Medulla oblongata (tissue), 1 donor: Measurements from ENCODE around the gene OCEL1.
"Not testable (repeated sequence)": the region's sequence is repeated elsewhere in the genome, so short reads cannot be mapped to it uniquely, and the experiment has no call there.

Source experiments
- DNase-seq: peaks from one replicate; pipeline ENCODE4 v3.0.0-alpha.2; 2015; ENCODE audit errors: extremely low spot score

OCEL1 gene

DNA sequence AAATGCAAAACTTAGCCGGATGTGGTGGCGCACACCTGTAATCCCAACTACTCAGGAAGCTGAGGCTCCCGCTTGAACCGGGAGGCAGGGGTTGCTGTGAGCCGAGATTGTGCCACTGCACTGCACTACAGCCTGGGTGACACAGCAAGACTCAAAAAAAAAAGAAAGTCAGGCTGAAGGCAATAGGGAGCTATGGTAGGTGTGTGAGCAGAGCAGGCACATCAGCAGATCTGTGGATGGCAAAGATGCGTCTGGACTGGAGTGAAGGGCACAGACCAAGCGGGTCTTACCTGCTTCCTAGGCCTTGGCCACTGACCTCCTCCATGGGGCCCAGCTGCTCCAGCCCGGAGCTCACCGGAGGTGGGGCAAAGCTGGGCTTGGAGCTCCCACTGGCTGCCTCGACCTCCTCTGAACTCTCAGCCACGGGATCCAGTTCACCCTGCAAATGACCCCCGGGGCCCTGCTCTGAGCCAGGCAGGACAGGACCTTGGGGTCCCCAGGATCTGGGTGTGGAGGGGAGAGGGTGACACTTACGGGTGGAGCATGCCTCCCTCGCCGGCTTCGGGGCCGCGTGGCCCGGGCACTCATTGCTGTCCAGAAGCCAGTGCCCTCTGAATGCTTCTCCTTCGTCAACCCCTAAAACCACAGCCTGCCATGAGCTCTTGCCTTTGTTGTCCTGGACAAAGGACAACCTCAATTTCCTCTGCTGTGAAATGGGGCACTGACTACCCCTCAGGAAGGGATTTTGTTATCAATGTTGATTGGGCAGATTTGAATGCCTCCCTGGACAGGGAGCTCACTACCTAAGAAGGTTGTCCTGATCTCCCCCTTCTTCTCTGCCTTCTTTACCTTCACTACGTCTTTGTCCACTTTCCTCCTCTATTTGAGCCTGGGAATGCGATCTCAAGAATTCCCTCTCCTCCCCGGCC lies 38.0 kb downstream of the OCEL1 start:
- DNase-seq = no peak

DNA sequence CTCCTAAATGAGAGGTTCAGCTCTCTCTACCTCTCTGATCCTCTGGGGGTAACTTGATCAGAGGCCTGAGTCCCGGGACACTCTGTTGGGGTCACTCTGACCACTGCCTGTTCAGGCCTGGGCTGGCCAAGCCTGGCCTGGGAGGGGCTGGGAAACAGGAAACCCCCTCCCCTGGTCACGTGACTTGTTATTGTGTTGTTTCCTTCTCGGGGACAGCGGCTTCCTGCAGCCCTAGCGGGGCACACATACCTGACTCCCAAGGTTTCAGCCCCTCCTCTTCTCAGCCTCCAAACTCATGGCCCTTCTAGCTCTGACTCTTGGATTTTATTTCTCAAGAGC lies 38.6 kb downstream of the OCEL1 start, which contains the start of gene USHBP1:
Gene USHBP1, minus strand, starts transcription at position 105 of the 339 bp plus-strand sequence. CDS start 446 bp downstream, outside the sequence.
- DNase-seq = no peak

DNA sequence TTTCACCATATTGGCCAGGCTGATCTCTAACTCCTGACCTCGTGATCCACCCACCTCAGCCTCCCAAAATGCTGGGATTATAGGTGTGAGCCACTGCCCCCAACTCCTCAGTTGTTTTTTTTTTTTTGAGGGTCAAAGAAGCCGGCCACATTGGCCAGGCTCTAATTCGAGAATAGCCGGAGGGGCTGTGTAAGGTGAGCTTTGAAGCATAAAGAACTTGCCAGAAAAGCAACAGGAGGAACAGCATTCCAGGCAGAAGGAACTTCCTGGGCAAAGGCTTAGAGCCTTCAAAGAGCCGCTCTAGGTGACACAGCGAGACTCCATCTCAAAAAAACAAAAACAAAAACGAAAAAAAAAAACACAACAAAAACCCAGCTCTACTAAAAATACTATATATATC lies 40.0 kb downstream of the OCEL1 start:
- DNase-seq = no peak

DNA sequence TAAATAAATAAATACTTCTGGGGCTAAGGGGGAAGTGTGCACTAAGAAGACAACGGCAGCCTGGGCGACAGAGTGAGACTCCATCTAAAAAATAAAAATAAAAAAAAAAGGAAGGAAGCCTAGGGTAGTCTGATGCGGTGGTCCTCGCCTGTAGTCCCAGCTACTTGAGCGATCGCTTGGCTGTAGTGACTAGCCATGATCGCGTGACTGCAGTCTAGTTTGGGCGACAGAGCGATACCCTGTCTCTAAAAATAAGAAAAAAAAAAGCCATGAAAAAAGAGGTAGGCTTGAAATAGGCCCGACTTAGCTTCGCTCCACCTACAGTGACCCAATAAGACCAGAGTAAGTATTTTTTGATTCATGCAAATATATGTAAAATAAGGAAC lies 40.6 kb downstream of the OCEL1 start:
- no peak for DNase-seq

DNA sequence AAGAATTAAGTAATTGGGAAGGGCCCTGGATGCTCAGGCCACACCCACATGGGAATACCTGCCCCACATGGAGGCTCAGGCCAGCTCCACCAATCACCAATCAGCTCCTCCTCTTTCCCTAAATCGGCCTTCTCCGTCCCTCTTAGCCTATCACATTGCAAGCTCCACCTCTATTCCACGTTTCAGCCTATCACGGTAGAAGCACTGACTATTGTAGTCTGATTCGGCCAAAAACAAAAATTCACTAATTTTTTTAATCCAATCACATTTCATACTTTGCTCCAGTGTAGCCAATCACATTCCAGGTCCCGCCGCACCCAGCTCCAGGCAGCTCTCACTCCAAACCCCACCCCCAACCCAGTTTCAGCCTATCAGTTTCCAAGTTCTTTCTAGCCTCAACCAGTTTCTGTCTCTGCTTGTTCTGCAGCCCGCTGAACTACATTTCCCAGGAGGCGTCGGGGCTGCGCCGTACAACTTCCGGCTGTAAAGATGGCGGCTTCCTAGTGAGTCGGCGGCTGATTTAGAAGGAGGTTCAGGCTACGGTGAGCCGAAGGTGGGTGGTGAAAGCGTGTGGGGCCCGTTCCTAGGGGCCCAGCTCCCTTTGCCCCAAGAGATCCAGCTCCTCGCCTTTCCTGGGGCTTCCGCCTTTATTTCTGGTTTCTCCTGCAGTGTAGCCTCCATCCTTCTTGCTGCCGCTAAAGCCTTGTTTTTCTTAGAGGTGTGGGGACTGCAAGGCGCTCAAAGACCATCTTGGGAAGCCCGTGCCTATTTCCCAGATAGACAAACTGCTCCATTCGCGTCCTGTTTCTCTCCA lies 41.2 kb downstream of the OCEL1 start, which contains the start of gene BABAM1:
Gene BABAM1, plus strand, starts transcription at position 469 of the 814 bp plus-strand sequence. CDS start 1,364 bp downstream, outside the sequence.
- DNase-seq = peak; percentile 100

DNA sequence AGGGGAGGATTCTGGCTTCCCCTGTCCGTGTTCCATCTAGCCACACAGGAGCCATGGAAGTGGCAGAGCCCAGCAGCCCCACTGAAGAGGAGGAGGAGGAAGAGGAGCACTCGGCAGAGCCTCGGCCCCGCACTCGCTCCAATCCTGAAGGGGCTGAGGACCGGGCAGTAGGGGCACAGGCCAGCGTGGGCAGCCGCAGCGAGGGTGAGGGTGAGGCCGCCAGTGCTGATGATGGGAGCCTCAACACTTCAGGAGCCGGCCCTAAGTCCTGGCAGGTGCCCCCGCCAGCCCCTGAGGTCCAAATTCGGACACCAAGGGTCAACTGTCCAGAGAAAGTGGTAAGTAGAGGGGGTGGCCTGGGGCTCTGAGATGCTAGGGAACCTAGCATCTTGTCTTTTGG lies 42.7 kb downstream of the OCEL1 start:
- no peak for DNase-seq

DNA sequence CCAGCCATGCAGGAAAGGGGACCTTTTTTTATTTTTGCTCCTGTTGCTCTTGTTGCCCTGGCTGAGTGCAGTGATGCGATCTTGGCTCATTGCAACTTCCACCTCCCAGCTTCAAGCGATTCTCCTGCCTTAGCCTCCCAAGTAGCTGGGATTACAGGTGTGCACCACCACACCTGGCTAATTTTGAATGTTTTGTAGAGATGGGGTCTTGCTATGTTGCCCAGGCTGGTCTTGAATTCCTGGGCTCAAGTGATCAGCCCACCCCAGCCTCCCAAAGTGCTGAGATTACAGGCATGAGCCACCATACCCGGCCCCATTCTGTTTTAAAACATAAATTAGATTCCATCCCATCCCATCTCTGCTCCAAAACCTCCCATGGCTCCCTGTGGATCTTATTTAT lies 48.9 kb downstream of the OCEL1 start:
- not testable (repeated sequence) for DNase-seq

DNA sequence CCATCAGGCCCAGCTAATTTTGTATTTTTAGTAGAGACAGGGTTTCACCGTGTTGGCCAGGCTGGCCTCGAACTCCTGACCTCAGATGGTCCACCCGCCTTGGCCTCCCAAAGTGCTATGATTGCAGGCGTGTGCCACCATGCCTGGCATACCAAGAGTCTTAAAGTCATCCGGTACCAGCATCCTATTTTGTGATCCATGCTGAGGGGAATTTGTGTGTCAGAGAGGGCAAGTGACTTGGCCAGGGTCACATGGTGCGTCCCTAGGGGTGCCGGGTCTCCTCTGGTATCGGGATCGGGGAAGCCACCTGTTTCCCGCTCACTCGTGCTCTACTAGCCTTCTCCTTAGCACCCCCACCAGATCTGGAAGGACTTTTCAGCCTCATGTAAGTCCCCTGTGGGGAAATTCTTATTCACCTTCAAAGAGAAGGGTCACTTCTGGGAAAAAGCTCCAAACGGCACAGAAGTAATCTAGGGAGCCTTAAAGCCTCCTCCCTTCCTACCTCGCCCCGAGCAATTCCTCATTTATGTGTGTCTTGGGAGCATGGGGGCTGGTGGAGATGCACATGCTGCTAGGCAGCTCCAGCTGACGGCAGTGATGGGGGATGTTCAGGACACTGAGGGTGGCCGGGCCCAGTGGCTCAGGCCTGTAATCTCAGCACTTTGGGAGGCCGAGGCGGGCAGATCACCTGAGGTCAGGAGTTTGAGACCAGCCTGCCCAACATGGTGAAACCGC lies 49.6 kb downstream of the OCEL1 start:
- DNase-seq = no peak
